Vagina (tissue), 2 donors: ENCODE results near the gene MAGI3. TPM values are rescaled to one million over a fixed set of nuclear protein-coding genes. Genes with fewer than 3 reads are reported as not detected.
"Not testable (repeated sequence)": the region's sequence is repeated elsewhere in the genome, so short reads cannot be mapped to it uniquely, and the experiment has no call there.

Experiments
- DNase-seq, 2 donors: peaks; one replicate each; pipeline ENCODE4 v3.0.0-alpha.2; 2017; ENCODE audit errors: extremely low spot score in 2 of 2
- H3K27ac ChIP-seq: fragments of 200-600 bp; sonication (generic); one replicate; pipeline ENCODE4 v1.5.1; 2019
- H3K27me3 ChIP-seq: fragments of 200-600 bp; sonication (generic); one replicate; pipeline ENCODE4 v1.5.1; 2019
- H3K36me3 ChIP-seq, 2 donors: fragments of 200-600 bp; sonication (generic); one replicate each; pipeline ENCODE4 v1.5.1; 2017 to 2019
- H3K4me1 ChIP-seq: fragments of 200-600 bp; sonication (generic); one replicate; pipeline ENCODE4 v1.5.1; 2019
- H3K4me3 ChIP-seq, 2 donors: fragments of 200-600 bp; sonication (generic); 1 replicate in 1 of 2; 2 replicates in 1 of 2; pipeline ENCODE4 v1.5.1; 2016 to 2019
- H3K9me3 ChIP-seq: fragments of 200-600 bp; sonication (generic); one replicate; pipeline ENCODE4 v1.5.1; 2019
- CTCF ChIP-seq, 3 experiments: fragments of 450-650 bp in 2 of 3; fragments of 200-600 bp in 1 of 3; sonication (generic) in 1 of 3; IDR thresholded peaks; one replicate each; pipeline ENCODE4 v1.5.1; 2017 to 2019; ENCODE audit warnings: antibody characterized with exemption in 3 of 3, mild to moderate bottlenecking in 2 of 3, moderate library complexity in 2 of 3
- POLR2A ChIP-seq, 2 donors: fragments of 450-650 bp; IDR thresholded peaks; one replicate each; pipeline ENCODE4 v1.6.1; 2017; ENCODE audit warnings: antibody characterized with exemption in 2 of 2, mild to moderate bottlenecking in 2 of 2, moderate library complexity in 2 of 2
- POLR2AphosphoS5 ChIP-seq, 2 donors: sonication (generic); formaldehyde crosslinking; IDR thresholded peaks; one replicate each; pipeline ENCODE4 v1.9.0; 2017; ENCODE audit warnings: antibody characterized with exemption in 2 of 2, mild to moderate bottlenecking in 2 of 2, low read depth in 1 of 2; ENCODE audit not compliant: insufficient read depth in 1 of 2
- intact Hi-C: fragments of 100-400 bp; cut with DNase I; formaldehyde crosslinking; loops from one replicate; pipeline ENCODE4 v1.15.1; 2023
- total RNA-seq: library from RNA; depleted of rRNA; stranded (reverse); fragments of >200 nt; gene quantifications from one replicate; pipeline ENCODE4 v1.2.3, GENCODE V29; 2016

The MAGI3 gene
- total RNA-seq, 1 donor from 2014 or later: 18.4 TPM

GRCh38 chr1:113592230-113592629 lies 201.9 kb downstream of the MAGI3 start:
- H3K9me3 ChIP-seq: no peaks in the 10 kb centered on the region
- no peak overlapping the region for H3K4me3 ChIP-seq
- DNase-seq: no peak
- intact Hi-C loops: no loop called here
- H3K4me1 ChIP-seq: no peaks in the 10 kb centered on the region
- H3K27me3 ChIP-seq: no peaks in the 10 kb centered on the region
- H3K27ac ChIP-seq: no peak overlapping the region
- peaks cover 0 to 32% of the 10 kb centered on the region in 2 donors for H3K36me3 ChIP-seq
- TF ChIP-seq POLR2AphosphoS5 (IDR thresholded peaks at IDR 0.05; ENCODE audit: insufficient read depth in 1 of 2, low read depth in 1 of 2): no peak

- TF ChIP-seq POLR2A (IDR thresholded peaks at IDR 0.05) (no peak), CTCF (IDR thresholded peaks at IDR 0.05) (no peak)
- no peaks in the 10 kb centered on the region for H3K9me3 ChIP-seq
- intact Hi-C loops: no loop called here
- H3K4me3 ChIP-seq: no peak overlapping the region
- H3K36me3 ChIP-seq: peaks cover 0 to 38% of the 10 kb centered on the region in 2 donors
- no peak overlapping the region for H3K27ac ChIP-seq
- DNase-seq: no peak
- H3K27me3 ChIP-seq: no peaks in the 10 kb centered on the region
- H3K4me1 ChIP-seq: no peaks in the 10 kb centered on the region
These were observed 203.4 kb downstream of the MAGI3 start for GRCh38 chr1:113593550-113594297.

- H3K36me3 ChIP-seq, H3K9me3 ChIP-seq, H3K27ac ChIP-seq, H3K4me3 ChIP-seq, H3K4me1 ChIP-seq, intact Hi-C loops, DNase-seq, H3K27me3 ChIP-seq: not testable (repeated sequence)
These were observed 214.2 kb downstream of the MAGI3 start for GRCh38 chr1:113604466-113604865.

GRCh38 chr1:113605146-113605545 lies 214.8 kb downstream of the MAGI3 start:
- Histone ChIP-seq H3K36me3 (no peaks in the 10 kb centered on the region), H3K27me3 (no peaks in the 10 kb centered on the region), H3K9me3 (no peaks in the 10 kb centered on the region), H3K4me3 (no peak overlapping the region), H3K27ac (no peak overlapping the region), H3K4me1 (no peaks in the 10 kb centered on the region)
- TF ChIP-seq POLR2A (IDR thresholded peaks at IDR 0.05) (no peak), CTCF (IDR thresholded peaks at IDR 0.05) (no peak), POLR2AphosphoS5 (IDR thresholded peaks at IDR 0.05; ENCODE audit: insufficient read depth in 1 of 2, low read depth in 1 of 2) (no peak)
- intact Hi-C loops: no loop called here
- no peak for DNase-seq

GRCh38 chr1:113608399-113608798 lies 218.1 kb downstream of the MAGI3 start:
- intact Hi-C loops: no loop called here
- Histone ChIP-seq H3K27ac (no peak overlapping the region), H3K4me3 (no peak overlapping the region), H3K36me3 (no peaks in the 10 kb centered on the region), H3K9me3 (no peaks in the 10 kb centered on the region), H3K27me3 (no peaks in the 10 kb centered on the region), H3K4me1 (no peaks in the 10 kb centered on the region)
- no peak for DNase-seq
- no peak for TF ChIP-seq CTCF (IDR thresholded peaks at IDR 0.05)
- TF ChIP-seq POLR2A (IDR thresholded peaks at IDR 0.05): no peak
- no peak for TF ChIP-seq POLR2AphosphoS5 (IDR thresholded peaks at IDR 0.05; ENCODE audit: insufficient read depth in 1 of 2, low read depth in 1 of 2)

- Histone ChIP-seq H3K27ac (no peak overlapping the region), H3K9me3 (no peaks in the 10 kb centered on the region), H3K36me3 (no peaks in the 10 kb centered on the region), H3K27me3 (no peaks in the 10 kb centered on the region), H3K4me3 (no peak overlapping the region), H3K4me1 (no peaks in the 10 kb centered on the region)
- intact Hi-C loops: no loop called here
- no peak for TF ChIP-seq POLR2AphosphoS5 (IDR thresholded peaks at IDR 0.05; ENCODE audit: insufficient read depth in 1 of 2, low read depth in 1 of 2)
- no peak for TF ChIP-seq CTCF (IDR thresholded peaks at IDR 0.05)
- TF ChIP-seq POLR2A (IDR thresholded peaks at IDR 0.05): no peak
- DNase-seq: no peak
These were observed 220.1 kb downstream of the MAGI3 start for GRCh38 chr1:113610372-113610771.
